Gastrocnemius medialis (tissue), 4 donors: ENCODE measurements around the gene HIGD2A.

Source experiments
- POLR2A ChIP-seq, 2 donors: fragments of 450-650 bp; IDR thresholded peaks; one replicate each; pipeline ENCODE4 v1.6.1; 2017; ENCODE audit warnings: antibody characterized with exemption in 2 of 2, mild to moderate bottlenecking in 2 of 2, moderate library complexity in 2 of 2
- TF ChIP-seq, protein P1 (sequence below), 5 experiments: fragments of 450-650 bp in 3 of 5; fragments of 200-600 bp in 2 of 5; sonication (generic) in 2 of 5; IDR thresholded peaks in 4 of 5; conservative IDR thresholded peaks in 1 of 5; 1 replicate in 4 of 5; 2 replicates in 1 of 5; pipeline ENCODE4 v1.5.1; 2016 to 2019; ENCODE audit warnings: antibody characterized with exemption in 5 of 5, mild to moderate bottlenecking in 3 of 5, moderate library complexity in 3 of 5

- TF ChIP-seq, protein P1, sequence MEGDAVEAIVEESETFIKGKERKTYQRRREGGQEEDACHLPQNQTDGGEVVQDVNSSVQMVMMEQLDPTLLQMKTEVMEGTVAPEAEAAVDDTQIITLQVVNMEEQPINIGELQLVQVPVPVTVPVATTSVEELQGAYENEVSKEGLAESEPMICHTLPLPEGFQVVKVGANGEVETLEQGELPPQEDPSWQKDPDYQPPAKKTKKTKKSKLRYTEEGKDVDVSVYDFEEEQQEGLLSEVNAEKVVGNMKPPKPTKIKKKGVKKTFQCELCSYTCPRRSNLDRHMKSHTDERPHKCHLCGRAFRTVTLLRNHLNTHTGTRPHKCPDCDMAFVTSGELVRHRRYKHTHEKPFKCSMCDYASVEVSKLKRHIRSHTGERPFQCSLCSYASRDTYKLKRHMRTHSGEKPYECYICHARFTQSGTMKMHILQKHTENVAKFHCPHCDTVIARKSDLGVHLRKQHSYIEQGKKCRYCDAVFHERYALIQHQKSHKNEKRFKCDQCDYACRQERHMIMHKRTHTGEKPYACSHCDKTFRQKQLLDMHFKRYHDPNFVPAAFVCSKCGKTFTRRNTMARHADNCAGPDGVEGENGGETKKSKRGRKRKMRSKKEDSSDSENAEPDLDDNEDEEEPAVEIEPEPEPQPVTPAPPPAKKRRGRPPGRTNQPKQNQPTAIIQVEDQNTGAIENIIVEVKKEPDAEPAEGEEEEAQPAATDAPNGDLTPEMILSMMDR (IDR thresholded peaks at IDR 0.05 in 4 of 5, conservative IDR thresholded peaks at IDR 0.05 in 1 of 5): no peak
- no peak for TF ChIP-seq POLR2A (IDR thresholded peaks at IDR 0.05)
Observed at GRCh38 chr5:176386491-176386890, 2.1 kb upstream of the HIGD2A start.
